Measurements from ENCODE around the gene ZNF22.

The ZNF22 gene

GRCh38 chr10:45035673-45036072, 35.0 kb downstream of the ZNF22 start:
- Histone ChIP-seq H3K9ac (ENCODE audit: low read depth, low read length) (no peak overlapping the region), H3K9me3 (ENCODE audit: control insufficient read depth, insufficient read depth, low read length) (peaks cover 4% of the 10 kb centered on the region; the same call in 1 of the 2 replicates), H3K36me3 (ENCODE audit: insufficient read depth, low read length) (no peaks in the 10 kb centered on the region), H3K4me1 (ENCODE audit: insufficient read depth, low read length) (no peaks in the 10 kb centered on the region)

DNA sequence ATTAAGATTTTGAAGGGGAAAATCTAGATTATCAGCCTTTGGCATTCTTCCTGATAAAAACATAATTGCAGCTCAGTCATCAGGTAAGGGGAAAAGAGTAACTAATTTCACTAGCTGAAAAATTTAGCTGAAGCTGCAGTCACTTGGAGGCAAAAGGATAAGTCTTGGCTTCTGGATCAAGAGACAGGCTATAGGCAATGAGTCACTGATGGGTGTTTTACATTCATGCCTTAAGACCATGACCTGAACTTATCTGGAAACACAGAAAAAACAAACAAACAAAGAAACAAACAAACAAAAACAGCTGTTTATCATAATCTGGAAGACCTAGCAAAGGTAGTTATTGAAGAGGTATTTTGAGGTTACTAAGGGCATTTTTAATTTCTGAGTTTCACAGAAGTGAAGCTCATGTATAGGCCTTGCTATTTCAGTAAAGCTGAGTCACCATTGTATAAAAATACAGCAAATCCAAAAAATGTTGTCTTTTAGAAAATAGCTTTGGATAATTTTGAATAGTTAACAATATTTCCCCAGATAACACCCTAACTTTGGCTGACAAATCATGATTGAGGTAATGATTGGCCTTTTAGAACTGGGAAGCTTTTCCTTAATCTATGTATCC, 40.3 kb downstream of the ZNF22 start:
- no peaks in the 10 kb centered on the region for H3K9me3 ChIP-seq (ENCODE audit: control insufficient read depth, insufficient read depth, low read length)
- no peak overlapping the region for H3K9ac ChIP-seq (ENCODE audit: low read depth, low read length)
- peaks cover 10% of the 10 kb centered on the region for H3K4me1 ChIP-seq (ENCODE audit: insufficient read depth, low read length)
- H3K36me3 ChIP-seq (ENCODE audit: insufficient read depth, low read length): no peaks in the 10 kb centered on the region

DNA sequence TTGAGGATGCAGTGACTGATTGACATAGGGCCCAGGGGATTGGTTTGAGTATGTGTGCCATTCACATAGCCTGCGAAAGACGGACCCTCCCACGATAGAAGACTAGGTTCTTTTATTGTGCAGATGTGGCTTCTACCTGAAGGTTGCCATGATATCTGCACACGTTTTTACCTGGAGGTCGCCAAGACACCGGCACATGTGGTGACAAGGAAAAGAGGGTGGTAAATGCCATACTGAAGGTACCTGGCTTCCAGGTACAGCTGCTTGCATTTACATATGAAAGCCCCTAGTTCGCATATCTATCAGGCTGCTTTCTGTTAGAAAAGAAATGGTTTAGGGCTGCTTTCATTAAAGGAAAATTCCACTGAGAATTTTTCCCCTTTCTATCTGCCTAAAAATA, 43.6 kb downstream of the ZNF22 start:
- Histone ChIP-seq H3K9me3 (ENCODE audit: control insufficient read depth, insufficient read depth, low read length) (no peaks in the 10 kb centered on the region), H3K9ac (ENCODE audit: low read depth, low read length) (peak overlapping the region; percentile 25), H3K36me3 (ENCODE audit: insufficient read depth, low read length) (no peaks in the 10 kb centered on the region), H3K4me1 (ENCODE audit: insufficient read depth, low read length) (peaks cover 10% of the 10 kb centered on the region)

GRCh38 chr10:45050551-45051235, 50.0 kb downstream of the ZNF22 start:
- Histone ChIP-seq H3K4me1 (ENCODE audit: insufficient read depth, low read length) (no peaks in the 10 kb centered on the region; the same call in 1 of the 2 replicates), H3K9ac (ENCODE audit: low read depth, low read length) (no peak overlapping the region), H3K36me3 (ENCODE audit: insufficient read depth, low read length) (no peaks in the 10 kb centered on the region), H3K9me3 (ENCODE audit: control insufficient read depth, insufficient read depth, low read length) (no peaks in the 10 kb centered on the region)

DNA sequence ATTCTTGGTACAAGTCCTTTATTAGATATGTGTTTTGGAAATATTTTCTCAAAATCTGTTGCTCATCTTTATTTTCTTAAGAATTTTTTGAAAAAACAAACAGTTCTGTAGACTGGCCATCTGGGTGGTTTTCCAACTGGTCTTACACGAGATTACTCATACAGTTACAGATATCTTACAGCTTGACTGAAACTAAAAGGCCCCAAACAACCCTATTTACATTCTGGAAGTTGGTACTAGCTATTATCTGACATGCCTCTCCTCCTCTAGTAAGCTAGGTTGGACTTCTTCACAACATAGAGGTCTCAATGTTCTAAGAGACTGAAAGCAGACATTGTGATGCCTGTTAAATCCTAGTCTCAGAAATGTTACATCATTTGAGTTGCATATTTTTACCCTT, 52.0 kb downstream of the ZNF22 start:
- H3K36me3 ChIP-seq (ENCODE audit: insufficient read depth, low read length): no peaks in the 10 kb centered on the region
- H3K4me1 ChIP-seq (ENCODE audit: insufficient read depth, low read length): no peaks in the 10 kb centered on the region
- no peaks in the 10 kb centered on the region for H3K9me3 ChIP-seq (ENCODE audit: control insufficient read depth, insufficient read depth, low read length)
- no peak overlapping the region for H3K9ac ChIP-seq (ENCODE audit: low read depth, low read length)

GRCh38 chr10:45053569-45054100, 52.9 kb downstream of the ZNF22 start:
- Histone ChIP-seq H3K4me1 (ENCODE audit: insufficient read depth, low read length) (no peaks in the 10 kb centered on the region), H3K9ac (ENCODE audit: low read depth, low read length) (no peak overlapping the region), H3K36me3 (ENCODE audit: insufficient read depth, low read length) (no peaks in the 10 kb centered on the region), H3K9me3 (ENCODE audit: control insufficient read depth, insufficient read depth, low read length) (no peaks in the 10 kb centered on the region)
